SK-N-SH (cell line): Measurements from ENCODE around the gene SFXN5. TPM values are rescaled to one million over a fixed set of nuclear protein-coding genes. Genes with fewer than 3 reads are reported as not detected.

Experiments
- CTCF ChIA-PET: fragments of 300-600, 350-600 bp; formaldehyde crosslinking; extraction: SDS; loops from one replicate; lab custom pipeline; 2021; lab: Yijun Ruan, JAX
- POLR2A ChIA-PET: fragments of 350-600 bp; sonication (Branson Sonifier 250); formaldehyde crosslinking; extraction: SDS; loops from one replicate; lab custom pipeline; 2020; ENCODE audit warnings: antibody characterized with exemption, inconsistent platforms; lab: Yijun Ruan, JAX
- DNase-seq: peaks from one replicate; pipeline ENCODE4 v3.0.0; 2012
- H2AFZ ChIP-seq: fragments of 200-600 bp; sonication (generic); 2 replicates; pipeline ENCODE4 v1.8.1; 2016; ENCODE audit warnings: antibody characterized with exemption, mild to moderate bottlenecking, low read depth
- H3F3A ChIP-seq: fragments of 200-600 bp; sonication (generic); replicated peaks from 2 replicates; pipeline ENCODE3; 2016; ENCODE audit warnings: antibody characterized with exemption, mild to moderate bottlenecking; ENCODE audit not compliant: insufficient read depth
- H3K27ac ChIP-seq, 2 experiments: fragments of 200-500 bp in 1 of 2; fragments of 200-600 bp in 1 of 2; sonication (Bioruptor generic) in 1 of 2; sonication (generic), shearing (Covaris generic) in 1 of 2; 2 replicates each; pipeline versions ENCODE4 v1.5.1 to v1.6.1; 2014 to 2016; ENCODE audit warnings: low read depth in 2 of 2, inconsistent platforms in 1 of 2, low read length in 1 of 2, mild to moderate bottlenecking in 1 of 2, mixed read lengths in 1 of 2
- H3K27me3 ChIP-seq: fragments of 200-600 bp; sonication (generic), shearing (Covaris generic); 2 replicates; pipeline ENCODE4 v1.6.1; 2016; ENCODE audit warnings: mixed run types; ENCODE audit not compliant: insufficient read depth
- H3K36me3 ChIP-seq, 2 experiments: fragments of 200-500 bp in 1 of 2; fragments of 200-600 bp in 1 of 2; sonication (Bioruptor generic) in 1 of 2; sonication (generic) in 1 of 2; replicated peaks in 1 of 2; 2 replicates each; pipeline versions ENCODE3 to v1.5.1; 2014 to 2016; ENCODE audit warnings: low read length in 1 of 2, mild to moderate bottlenecking in 1 of 2; ENCODE audit not compliant: insufficient read depth in 2 of 2, control insufficient read depth in 1 of 2
- H3K4me1 ChIP-seq, 2 experiments: fragments of 200-500 bp in 1 of 2; fragments of 200-600 bp in 1 of 2; sonication (Bioruptor generic) in 1 of 2; sonication (generic), shearing (Covaris generic) in 1 of 2; 2 replicates each; pipeline versions ENCODE4 v1.5.1 to v1.6.1; 2014 to 2016; ENCODE audit warnings: low read depth in 1 of 2, low read length in 1 of 2, mixed run types in 1 of 2; ENCODE audit not compliant: insufficient read depth in 2 of 2, control insufficient read depth in 1 of 2
- H3K4me2 ChIP-seq: fragments of 200-600 bp; sonication (generic), shearing (Covaris generic); 2 replicates; pipeline ENCODE4 v1.6.1; 2017; ENCODE audit warnings: mixed run types
- H3K4me3 ChIP-seq, 2 experiments: fragments of 200-500 bp in 1 of 2; fragments of 200-600 bp in 1 of 2; sonication (Bioruptor generic) in 1 of 2; sonication (generic), shearing (Covaris generic) in 1 of 2; 2 replicates each; pipeline versions ENCODE4 v1.5.1 to v1.8.1; 2014 to 2016; ENCODE audit warnings: low read depth in 2 of 2, inconsistent platforms in 1 of 2, low read length in 1 of 2, mild to moderate bottlenecking in 1 of 2, mixed read lengths in 1 of 2, moderate library complexity in 1 of 2
- H3K79me2 ChIP-seq: fragments of 200-600 bp; sonication (generic); 2 replicates; pipeline ENCODE4 v1.8.1; 2017; ENCODE audit warnings: mild to moderate bottlenecking; ENCODE audit not compliant: insufficient read depth
- H3K9ac ChIP-seq: fragments of 200-600 bp; sonication (generic); 2 replicates; pipeline ENCODE4 v1.6.1; 2017; ENCODE audit warnings: mixed run types
- H3K9me2 ChIP-seq: fragments of 200-600 bp; sonication (generic); 2 replicates; pipeline ENCODE4 v1.6.1; 2017; ENCODE audit warnings: mixed run types
- H3K9me3 ChIP-seq: fragments of 200-600 bp; sonication (generic); 2 replicates; pipeline ENCODE4 v1.6.1; 2017; ENCODE audit warnings: mixed run types, mild to moderate bottlenecking, moderate library complexity
- H4K20me1 ChIP-seq: fragments of 200-600 bp; sonication (generic); 2 replicates; pipeline ENCODE4 v1.6.1; 2017; ENCODE audit warnings: mild to moderate bottlenecking, mixed run types; ENCODE audit not compliant: insufficient read depth
- CTCF ChIP-seq: fragments of 200-600 bp; sonication (generic); IDR thresholded peaks from 2 replicates; pipeline ENCODE4 v1.6.1; 2017; ENCODE audit warnings: antibody characterized with exemption, mild to moderate bottlenecking, moderate library complexity
- EZH2phosphoT487 ChIP-seq: fragments of 200-600 bp; sonication (generic); IDR thresholded peaks from 2 replicates; pipeline ENCODE4 v1.6.1; 2017; ENCODE audit warnings: low read depth, mixed run types, mild to moderate bottlenecking, antibody characterized with exemption, moderate library complexity, borderline replicate concordance
- FOSL2 ChIP-seq: IDR thresholded peaks from 2 replicates; pipeline ENCODE4 v1.4.0; 2012; ENCODE audit warnings: low read depth, mild to moderate bottlenecking, moderate library complexity, borderline replicate concordance
- FOXJ3 ChIP-seq: sonication (generic); formaldehyde crosslinking; IDR thresholded peaks from 2 replicates; pipeline ENCODE4 v1.5.1; 2020; ENCODE audit warnings: mild to moderate bottlenecking, missing genetic modification reagents
- IRF3 ChIP-seq: fragments of 150-350 bp; IDR thresholded peaks from 2 replicates; pipeline ENCODE4 v1.6.1; 2016; ENCODE audit warnings: mild to moderate bottlenecking, low read depth, low read length
- JUND ChIP-seq: IDR thresholded peaks from 2 replicates; pipeline ENCODE4 v1.4.0; 2012
- MEF2A ChIP-seq: IDR thresholded peaks from 2 replicates; pipeline ENCODE4 v1.4.0; 2012; ENCODE audit warnings: low read depth, borderline replicate concordance
- RAD21 ChIP-seq: IDR thresholded peaks from 2 replicates; pipeline ENCODE4 v1.6.1; 2012; ENCODE audit warnings: mild to moderate bottlenecking, low read length
- RCOR1 ChIP-seq: fragments of 150-350 bp; IDR thresholded peaks from 2 replicates; pipeline ENCODE4 v1.6.1; 2017; ENCODE audit warnings: antibody characterized with exemption, low read length
- REST ChIP-seq: IDR thresholded peaks from 2 replicates; pipeline ENCODE4 v1.6.1; 2012; ENCODE audit warnings: mild to moderate bottlenecking, low read depth, low read length, moderate library complexity
- SIN3A ChIP-seq: IDR thresholded peaks from 2 replicates; pipeline ENCODE4 v1.6.1; 2012; ENCODE audit warnings: low read depth, mild to moderate bottlenecking, low read length, moderate library complexity, borderline replicate concordance
- SMC3 ChIP-seq: IDR thresholded peaks from 2 replicates; pipeline ENCODE4 v1.6.1; 2012; ENCODE audit warnings: low read depth, low read length, improper control_type of control experiment
- TEAD4 ChIP-seq: IDR thresholded peaks from 2 replicates; pipeline ENCODE4 v1.4.0; 2012; ENCODE audit warnings: mild to moderate bottlenecking, borderline replicate concordance; ENCODE audit not compliant: insufficient read depth
- USF2 ChIP-seq: fragments of 150-350 bp; IDR thresholded peaks from 2 replicates; pipeline ENCODE4 v1.6.1; 2017; ENCODE audit warnings: antibody characterized with exemption, low read length, low read depth, borderline replicate concordance
- YY1 ChIP-seq: IDR thresholded peaks from 2 replicates; pipeline ENCODE4 v1.4.0; 2012; ENCODE audit warnings: low read depth, mild to moderate bottlenecking
- WGBS: methylation state at CpG from one replicate; pipeline ENCODE4 v1.1.6; 2017; ENCODE audit warnings: low lambda C conversion rate; 5-methylcytosine and 5-hydroxymethylcytosine counted together
- polyA plus RNA-seq, 3 experiments: library from polyadenylated mRNA; depleted of rRNA; stranded (reverse); fragments of >200 nt; gene quantifications; 2 replicates each; pipeline ENCODE4 v1.2.3, GENCODE V29; 2012

SFXN5 gene
- polyA plus RNA-seq, 1 of the 3 experiments (the other 2 are of a cell fraction), result 9.9 TPM

GRCh38 chr2:73092146-73092783 lies 20.8 kb upstream of the SFXN5 start:
- Histone ChIP-seq H4K20me1 (peaks cover 58% of the 10 kb centered on the region), H3K9me2 (no peaks in the 10 kb centered on the region), H3F3A (peaks cover 13% of the 10 kb centered on the region), H3K79me2 (peaks cover 93% of the 10 kb centered on the region), H3K9me3 (no peaks in the 10 kb centered on the region), H3K27ac (0 out of 4 replicates have a peak overlapping the region, but pooled peaks of 1 of the 2 experiments have one; percentile 93), H3K4me3 (no peak overlapping the region), H3K4me2 (no peak overlapping the region), H2AFZ (no peak overlapping the region), H3K36me3 (peaks cover 0 to 13% of the 10 kb centered on the region in 2 experiments), H3K4me1 (peaks cover 18 to 33% of the 10 kb centered on the region in 2 experiments; a peak in 2 of 4 replicates), H3K9ac (no peak overlapping the region), H3K27me3 (no peaks in the 10 kb centered on the region)
- ChIA-PET POLR2A (no interaction called here), CTCF (interaction anchor here (0.8 to 21.6 kb wide), 8 partner anchors 9 to 118 kb away, joined by 3 to 267 read pairs (median 4); partner anchors contain the start of gene RAB11FIP5)
- no peak for DNase-seq
- 92% methylated on average over 7 of the region's 7 CpGs for WGBS
- no peak for TF ChIP-seq IRF3
- no peak for TF ChIP-seq EZH2phosphoT487
- no peak for TF ChIP-seq CTCF
- TF ChIP-seq FOXJ3, result no peak
- TF ChIP-seq MEF2A, result no peak
- no peak for TF ChIP-seq RCOR1
- no peak for TF ChIP-seq JUND
- no peak for TF ChIP-seq RAD21
- no peak for TF ChIP-seq USF2
- no peak for TF ChIP-seq FOSL2
- TF ChIP-seq SIN3A, result no peak

GRCh38 chr2:73091696-73092095 lies 20.2 kb upstream of the SFXN5 start:
- Histone ChIP-seq H3K9ac (no peak overlapping the region), H4K20me1 (peaks cover 53% of the 10 kb centered on the region), H3K4me2 (0 out of 2 replicates have a peak overlapping the region, but pooled peaks have one; percentile 5), H3K27ac (peak overlapping the region in 1 of 2 experiments; percentile 93; a peak in 2 of 4 replicates), H3K27me3 (no peaks in the 10 kb centered on the region), H2AFZ (no peak overlapping the region), H3K4me3 (no peak overlapping the region), H3K9me2 (no peaks in the 10 kb centered on the region), H3K9me3 (no peaks in the 10 kb centered on the region), H3F3A (peaks cover 13% of the 10 kb centered on the region), H3K79me2 (peaks cover 93% of the 10 kb centered on the region), H3K4me1 (peaks cover 18 to 33% of the 10 kb centered on the region in 2 experiments; a peak in 2 of 4 replicates), H3K36me3 (peaks cover 0 to 17% of the 10 kb centered on the region in 2 experiments)
- no peak for DNase-seq
- 97% methylated on average over 10 of the region's 11 CpGs for WGBS
- CTCF ChIA-PET, result interaction anchor here (0.8 to 21.6 kb wide), 4 partner anchors 9 to 98 kb away, joined by 3 to 267 read pairs (median 11); no protein-coding TSS in a partner anchor
- POLR2A ChIA-PET, result no interaction called here
- TF ChIP-seq FOSL2 (no peak), SMC3 (no peak), RAD21 (no peak), CTCF (no peak), REST (no peak), TEAD4 (no peak), YY1 (no peak)
